ENCODE data around the gene UBR7. TPM values are rescaled to one million over a fixed set of nuclear protein-coding genes. Genes with fewer than 3 reads are reported as not detected.

Gene UBR7
- total and polyA plus RNA-seq, 2 experiments from 2014 or later: 12.4 to 45.3 TPM

GRCh38 chr14:93274055-93274806, 67.2 kb downstream of the UBR7 start:
- no peak for ATAC-seq
- Histone ChIP-seq H4K20me1 (replicated peaks; ENCODE audit: insufficient read depth) (peaks cover 12% of the 10 kb centered on the region), H3K4me3 (no peak overlapping the region), H3K4me2 (no peak overlapping the region), H3K9me2 (ENCODE audit: insufficient read depth) (no peaks in the 10 kb centered on the region), H3K36me3 (ENCODE audit: insufficient read depth) (no peaks in the 10 kb centered on the region), H3K27me3 (ENCODE audit: insufficient read depth) (no peaks in the 10 kb centered on the region), H3F3A (replicated peaks; ENCODE audit: low read depth) (no peaks in the 10 kb centered on the region), H2AFZ (no peak overlapping the region), H3K4me1 (ENCODE audit: insufficient read depth) (peaks cover 11% of the 10 kb centered on the region), H3K79me2 (replicated peaks; ENCODE audit: insufficient read depth) (peaks cover 10% of the 10 kb centered on the region), H3K27ac (ENCODE audit: low read depth) (no peak overlapping the region)
- Mint-ChIP-seq H3K27ac (no peak overlapping the region), H3K9me3 (no peaks in the 10 kb centered on the region), H3K4me1 (peaks cover 13% of the 10 kb centered on the region), H3K36me3 (ENCODE audit: low read depth) (no peaks in the 10 kb centered on the region), H3K27me3 (ENCODE audit: insufficient read depth, low read depth, poor library complexity) (peaks cover 2% of the 10 kb centered on the region), H3K4me3 (no peak overlapping the region)
- TF ChIP-seq EZH2 (IDR thresholded peaks at IDR 0.05; ENCODE audit: low read depth, unreplicated experiment) (no peak), JUNB (IDR thresholded peaks at IDR 0.05; ENCODE audit: unreplicated experiment) (no peak), ZNF114 (CRISPR knock-in tag; IDR thresholded peaks at IDR 0.05) (no peak), CTCF (conservative IDR thresholded peaks at IDR 0.05; ENCODE audit: low read depth in 2 of 2) (no peak), CREB1 (CRISPR knock-in tag; IDR thresholded peaks at IDR 0.05; ENCODE audit: low read depth) (no peak), ETS1 (IDR thresholded peaks at IDR 0.05) (no peak), ZNF462 (CRISPR knock-in tag; IDR thresholded peaks at IDR 0.05) (no peak), NANOG (IDR thresholded peaks at IDR 0.05; ENCODE audit: borderline replicate concordance) (no peak), STAT1 (IDR thresholded peaks at IDR 0.05; ENCODE audit: unreplicated experiment) (no peak), ZNF331 (CRISPR knock-in tag; IDR thresholded peaks at IDR 0.05; ENCODE audit: low read depth) (no peak), POLR2AphosphoS5 (IDR thresholded peaks at IDR 0.05; ENCODE audit: low read depth) (no peak), REST (IDR thresholded peaks at IDR 0.05; ENCODE audit: unreplicated experiment) (no peak), EZH2phosphoT487 (IDR thresholded peaks at IDR 0.05; ENCODE audit: unreplicated experiment) (no peak)
- no peak for DNase-seq (ENCODE audit: low spot score)

Measured in GM23338 (cell line).